ENCODE data around the gene CDK6. TPM values are rescaled to one million over a fixed set of nuclear protein-coding genes. Genes with fewer than 3 reads are reported as not detected.

Gene CDK6
- total and polyA plus RNA-seq, 4 donors, result 1.6 to 66.4 (median 12.1) TPM

DNA sequence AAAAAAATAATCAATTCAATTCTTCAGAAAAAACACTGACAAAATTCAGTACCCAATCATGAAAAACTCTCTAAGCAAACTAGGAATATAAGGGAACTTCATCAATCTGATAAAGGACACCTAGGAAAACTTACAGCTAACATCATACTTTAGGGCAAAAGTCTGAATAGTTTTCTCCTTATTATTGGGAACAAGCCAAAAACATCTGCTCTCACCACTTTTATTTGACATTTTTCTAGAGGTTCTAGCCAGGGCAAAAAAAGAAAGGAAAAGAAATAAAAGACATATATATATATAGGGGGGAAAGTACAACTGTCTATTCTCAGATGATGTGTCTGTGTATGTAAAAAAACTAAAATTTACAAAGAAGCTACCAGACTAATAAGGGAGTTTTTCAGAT, 19.0 kb downstream of the CDK6 start:
- DNase-seq (peak in 2 of 3 donors; percentile 50 to 56), ATAC-seq (ENCODE audit: insufficient read depth, low FRiP score) (no peak)
- peaks cover 0 to 8% (median 1%) of the 10 kb centered on the region in 5 donors for H3K4me1 ChIP-seq (ENCODE audit: control insufficient read depth in 5 of 5, insufficient read depth in 5 of 5, low read length in 5 of 5)
- peaks cover 0 to 12% (median 2%) of the 10 kb centered on the region in 4 donors for H3K9me3 ChIP-seq (ENCODE audit: control insufficient read depth in 4 of 4, insufficient read depth in 3 of 4, low read length in 3 of 4)
- TF ChIP-seq, protein P1, sequence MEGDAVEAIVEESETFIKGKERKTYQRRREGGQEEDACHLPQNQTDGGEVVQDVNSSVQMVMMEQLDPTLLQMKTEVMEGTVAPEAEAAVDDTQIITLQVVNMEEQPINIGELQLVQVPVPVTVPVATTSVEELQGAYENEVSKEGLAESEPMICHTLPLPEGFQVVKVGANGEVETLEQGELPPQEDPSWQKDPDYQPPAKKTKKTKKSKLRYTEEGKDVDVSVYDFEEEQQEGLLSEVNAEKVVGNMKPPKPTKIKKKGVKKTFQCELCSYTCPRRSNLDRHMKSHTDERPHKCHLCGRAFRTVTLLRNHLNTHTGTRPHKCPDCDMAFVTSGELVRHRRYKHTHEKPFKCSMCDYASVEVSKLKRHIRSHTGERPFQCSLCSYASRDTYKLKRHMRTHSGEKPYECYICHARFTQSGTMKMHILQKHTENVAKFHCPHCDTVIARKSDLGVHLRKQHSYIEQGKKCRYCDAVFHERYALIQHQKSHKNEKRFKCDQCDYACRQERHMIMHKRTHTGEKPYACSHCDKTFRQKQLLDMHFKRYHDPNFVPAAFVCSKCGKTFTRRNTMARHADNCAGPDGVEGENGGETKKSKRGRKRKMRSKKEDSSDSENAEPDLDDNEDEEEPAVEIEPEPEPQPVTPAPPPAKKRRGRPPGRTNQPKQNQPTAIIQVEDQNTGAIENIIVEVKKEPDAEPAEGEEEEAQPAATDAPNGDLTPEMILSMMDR (IDR thresholded peaks at IDR 0.05; ENCODE audit: control extremely low read depth, extremely low read depth), result no peak
- no peak overlapping the region for H3K4me3 ChIP-seq
- H3K27me3 ChIP-seq (ENCODE audit: control insufficient read depth in 3 of 3, insufficient read depth in 3 of 3, low read length in 2 of 3), result no peaks in the 10 kb centered on the region
- H3K27ac ChIP-seq (ENCODE audit: low read depth in 1 of 2, low read length in 1 of 2), result no peak overlapping the region
- H3K9ac ChIP-seq (ENCODE audit: insufficient read depth in 1 of 2, low read length in 2 of 2), result no peak overlapping the region
- peaks cover 0 to 5% (median 1%) of the 10 kb centered on the region in 4 donors for H3K36me3 ChIP-seq (ENCODE audit: control insufficient read depth in 4 of 4, insufficient read depth in 4 of 4, low read length in 4 of 4)

DNA sequence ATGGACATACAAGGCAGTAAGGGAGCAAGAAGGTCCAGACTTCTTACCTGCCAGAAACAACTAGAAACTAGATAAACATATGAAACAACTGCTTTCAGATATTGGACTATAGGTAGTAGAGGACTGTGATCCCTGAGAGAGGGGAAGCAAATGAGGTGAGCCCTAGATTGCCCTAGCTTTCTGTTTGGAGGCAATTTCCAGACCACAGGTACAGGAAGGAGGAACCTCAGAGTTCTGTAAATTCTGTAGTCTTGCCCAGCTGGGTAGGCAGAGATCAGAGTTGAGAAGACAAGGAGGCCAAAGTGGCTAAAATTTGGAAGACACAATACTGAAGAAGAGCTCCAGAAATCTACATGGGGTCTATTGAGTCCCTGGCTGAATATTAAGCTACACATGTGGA, 21.0 kb downstream of the CDK6 start:
- TF ChIP-seq, protein P1 (IDR thresholded peaks at IDR 0.05; ENCODE audit: control extremely low read depth, extremely low read depth), result no peak
- H3K36me3 ChIP-seq (ENCODE audit: control insufficient read depth in 4 of 4, insufficient read depth in 4 of 4, low read length in 4 of 4), result peaks cover 0 to 5% (median 1%) of the 10 kb centered on the region in 4 donors

DNA sequence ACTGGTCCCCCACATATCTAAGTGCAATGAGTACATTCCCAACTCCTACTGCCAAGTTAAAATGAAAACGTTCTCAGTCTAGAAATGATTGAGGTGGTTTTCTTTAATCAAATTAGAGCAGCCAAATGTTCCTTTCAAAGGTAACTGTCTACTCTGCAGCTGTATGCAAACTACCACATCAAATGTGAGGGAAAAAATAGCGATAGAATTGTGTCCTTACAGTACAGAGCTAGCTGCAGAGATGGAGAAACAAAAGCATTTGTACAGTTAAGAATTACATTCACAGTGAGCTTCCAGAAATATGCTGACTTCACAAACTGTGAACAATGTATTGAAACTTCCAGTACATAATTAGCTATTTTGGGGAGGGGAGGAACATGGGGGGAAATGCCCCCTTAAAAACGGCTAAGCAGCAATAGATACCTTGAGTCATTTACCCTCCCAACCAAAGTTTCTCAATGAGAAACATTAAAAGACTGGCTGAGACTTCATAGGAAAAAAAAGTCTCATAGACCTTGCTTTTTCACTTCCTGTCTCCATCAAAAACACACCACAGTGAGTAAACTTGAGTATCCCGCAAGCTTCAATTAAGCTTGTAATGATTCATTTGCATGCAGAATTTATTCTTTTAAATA, 22.9 kb downstream of the CDK6 start:
- Histone ChIP-seq H3K27ac (ENCODE audit: low read depth in 1 of 2, low read length in 1 of 2) (peak overlapping the region in 1 of 2 donors; percentile 21), H3K9ac (ENCODE audit: insufficient read depth in 1 of 2, low read length in 2 of 2) (no peak overlapping the region), H3K4me1 (ENCODE audit: control insufficient read depth in 5 of 5, insufficient read depth in 5 of 5, low read length in 5 of 5) (peaks cover 0 to 24% (median 6%) of the 10 kb centered on the region in 5 donors), H3K27me3 (ENCODE audit: control insufficient read depth in 3 of 3, insufficient read depth in 3 of 3, low read length in 2 of 3) (no peaks in the 10 kb centered on the region), H3K9me3 (ENCODE audit: control insufficient read depth in 4 of 4, insufficient read depth in 3 of 4, low read length in 3 of 4) (peaks cover 0 to 7% (median 2%) of the 10 kb centered on the region in 4 donors), H3K4me3 (no peak overlapping the region), H3K36me3 (ENCODE audit: control insufficient read depth in 4 of 4, insufficient read depth in 4 of 4, low read length in 4 of 4) (peaks cover 0 to 5% (median 0%) of the 10 kb centered on the region in 4 donors)
- 30 to 33% methylated on average over 4 of the region's 4 CpGs for WGBS, 2 donors
- no peak for ATAC-seq (ENCODE audit: insufficient read depth, low FRiP score)
- TF ChIP-seq, protein P1 (IDR thresholded peaks at IDR 0.05; ENCODE audit: control extremely low read depth, extremely low read depth), result no peak
- DNase-seq, result no peak

More for the DNA sequence above, 21.0 kb downstream of the CDK6 start:
- no peak overlapping the region for H3K27ac ChIP-seq (ENCODE audit: low read depth in 1 of 2, low read length in 1 of 2)
- H3K9ac ChIP-seq (ENCODE audit: insufficient read depth in 1 of 2, low read length in 2 of 2), result no peak overlapping the region
- no peak overlapping the region for H3K4me3 ChIP-seq
- DNase-seq (no peak), ATAC-seq (ENCODE audit: insufficient read depth, low FRiP score) (no peak)
- H3K9me3 ChIP-seq (ENCODE audit: control insufficient read depth in 4 of 4, insufficient read depth in 3 of 4, low read length in 3 of 4), result peaks cover 0 to 12% (median 2%) of the 10 kb centered on the region in 4 donors
- H3K27me3 ChIP-seq (ENCODE audit: control insufficient read depth in 3 of 3, insufficient read depth in 3 of 3, low read length in 2 of 3), result no peaks in the 10 kb centered on the region
- H3K4me1 ChIP-seq (ENCODE audit: control insufficient read depth in 5 of 5, insufficient read depth in 5 of 5, low read length in 5 of 5), result peaks cover 0 to 7% (median 0%) of the 10 kb centered on the region in 5 donors

Measured in lung (tissue), 12 donors.